ENCODE data around the gene ROBO3. TPM values are rescaled to one million over a fixed set of nuclear protein-coding genes. Genes with fewer than 3 reads are reported as not detected.

Gene ROBO3
- total and polyA plus RNA-seq, 2 of the 8 experiments (the other 6 are each of a cell fraction or from before 2014, with no cell fraction given) = 12.1 to 24.6 TPM

GRCh38 chr11:124902616-124903015 is 37.4 kb downstream of the ROBO3 start:
- H2BK120ac ChIP-seq (replicated peaks; ENCODE audit: low read depth, low read length) = no peak overlapping the region
- no peak overlapping the region for H2BK20ac ChIP-seq (ENCODE audit: low read length)
- H3K23ac ChIP-seq (ENCODE audit: insufficient read length) = no peak overlapping the region
- H2BK5ac ChIP-seq (ENCODE audit: low read depth, low read length) = no peak overlapping the region
- no peak overlapping the region for H3K27ac ChIP-seq (ENCODE audit: low read depth, low read length)
- CTCF ChIA-PET (ENCODE audit: partially characterized antibody) = interaction anchor here (1.5 to 1.6 kb wide), 2 partner anchors 11 to 26 kb away, joined by 5 to 6 read pairs; no protein-coding TSS in a partner anchor
- H3K27me3 ChIP-seq (replicated peaks in 1 of 4; ENCODE audit: control insufficient read depth in 3 of 4, extremely low read depth in 1 of 4, insufficient read depth in 3 of 4, low read length in 3 of 4) = peaks cover 0 to 6% (median 0%) of the 10 kb centered on the region in 4 experiments; a peak in 3 of 7 replicates
- no peaks in the 10 kb centered on the region for H3K23me2 ChIP-seq (ENCODE audit: low read depth, low read length)
- no peak overlapping the region for H4K8ac ChIP-seq (ENCODE audit: extremely low read depth, insufficient read depth, low read length)
- no peak overlapping the region for H2BK12ac ChIP-seq (ENCODE audit: low read depth, low read length)
- no peaks in the 10 kb centered on the region for H3K36me3 ChIP-seq (ENCODE audit: control insufficient read depth in 2 of 4, insufficient read depth in 4 of 4, low read length in 3 of 4)
- POLR2A ChIA-PET (ENCODE audit: partially characterized antibody) = interaction anchor here (1.2 kb wide), 1 partner anchor 9 kb away, joined by 3 read pairs; no protein-coding TSS in a partner anchor
- H2AK5ac ChIP-seq (ENCODE audit: low read depth, low read length) = no peak overlapping the region
- H3K9ac ChIP-seq (replicated peaks in 1 of 4; ENCODE audit: extremely low read depth in 1 of 4, low read depth in 3 of 4, low read length in 3 of 4) = no peak overlapping the region
- no peak overlapping the region for H2BK15ac ChIP-seq (ENCODE audit: low read length)
- no peaks in the 10 kb centered on the region for H4K20me1 ChIP-seq (replicated peaks in 1 of 2; ENCODE audit: control insufficient read depth in 1 of 2, insufficient read depth in 2 of 2, low read length in 2 of 2)
- H3K79me1 ChIP-seq (ENCODE audit: low read depth, low read length) = no peaks in the 10 kb centered on the region
- WGBS, 2 experiments (ENCODE audit: extremely low coverage in 1 of 2, insufficient coverage in 1 of 2, insufficient read length in 1 of 2, insufficient replicate concordance in 2 of 2, low coverage in 1 of 2, low lambda C conversion rate in 2 of 2, missing lambda C conversion rate in 1 of 2) = 95% methylated on average over 1 of the region's 1 CpG; no CpG with 5 or more reads in 1 of the 2 experiments
- H3K4me2 ChIP-seq (ENCODE audit: insufficient read depth in 1 of 2, low read depth in 2 of 2, low read length in 2 of 2) = no peak overlapping the region
- H4K91ac ChIP-seq (replicated peaks; ENCODE audit: insufficient read length, low read length) = no peak overlapping the region
- H4K5ac ChIP-seq (ENCODE audit: insufficient read length, low read depth, low read length) = no peak overlapping the region
- H2AFZ ChIP-seq (ENCODE audit: low read length) = no peak overlapping the region
- DNase-seq (ENCODE audit: low read depth in 1 of 2, low spot score in 2 of 2) (no peak), FAIRE-seq (no peak)
- H3K14ac ChIP-seq (ENCODE audit: insufficient read length) = no peak overlapping the region
- H3K79me2 ChIP-seq (ENCODE audit: control insufficient read depth in 1 of 2, insufficient read depth in 2 of 2, low read length in 2 of 2) = no peaks in the 10 kb centered on the region
- peaks cover 0 to 2% (median 1%) of the 10 kb centered on the region in 4 experiments; a peak in 3 of 7 replicates for H3K4me1 ChIP-seq (replicated peaks in 1 of 4; ENCODE audit: control insufficient read depth in 3 of 4, insufficient read depth in 4 of 4, low read length in 3 of 4)
- H3K4ac ChIP-seq (replicated peaks; ENCODE audit: insufficient read length, low read depth, low read length) = no peak overlapping the region
- no peak overlapping the region for H3K4me3 ChIP-seq (ENCODE audit: extremely low read depth in 1 of 4, insufficient read depth in 2 of 4, low read depth in 3 of 4, low read length in 4 of 4)
- H3K9me3 ChIP-seq (ENCODE audit: insufficient read depth in 2 of 2, low read depth in 1 of 2, low read length in 1 of 2) = no peaks in the 10 kb centered on the region
- H3K18ac ChIP-seq (ENCODE audit: extremely low read depth, low read length) = no peak overlapping the region
- H3K56ac ChIP-seq (replicated peaks; ENCODE audit: insufficient read length, low read depth, low read length) = no peak overlapping the region
- no peak for TF ChIP-seq USF2 (IDR thresholded peaks at IDR 0.05; ENCODE audit: low read length)
- TF ChIP-seq RXRA (IDR thresholded peaks at IDR 0.05; ENCODE audit: insufficient read depth, low read depth, low read length) = no peak
- TF ChIP-seq RFX5 (IDR thresholded peaks at IDR 0.05; ENCODE audit: borderline replicate concordance, low read depth, low read length) = no peak
- TF ChIP-seq ASH2L (IDR thresholded peaks at IDR 0.05; ENCODE audit: low read length) = no peak
- TF ChIP-seq ATF2 (IDR thresholded peaks at IDR 0.05; ENCODE audit: low read length) = no peak
- no peak for TF ChIP-seq POU5F1 (IDR thresholded peaks at IDR 0.05; ENCODE audit: low read depth, low read length)
- no peak for TF ChIP-seq SUZ12 (IDR thresholded peaks at IDR 0.05; ENCODE audit: low read length)
- TF ChIP-seq ATF3 (IDR thresholded peaks at IDR 0.05; ENCODE audit: insufficient read depth, low read depth, low read length) = no peak

Data from H1 (cell line).